GM12878 (cell line): Measurements from ENCODE around the gene JAKMIP1. TPM values are rescaled to one million over a fixed set of nuclear protein-coding genes. Genes with fewer than 3 reads are reported as not detected.
"Not testable (repeated sequence)": the region's sequence is repeated elsewhere in the genome, so short reads cannot be mapped to it uniquely, and the experiment has no call there.

Experiments used
- ATAC-seq: fragments of 200-7000 bp; cut with Tn5 transposase; 3 replicates; pipeline ENCODE4 v1.9.1; 2020; ENCODE audit warnings: mild to moderate bottlenecking, moderate library complexity
- BruUV-seq: library from RNA; stranded (reverse); fragments of 400-500 nt; replicated peaks from 2 replicates; lab custom pipeline; 2021; lab: Mats Ljungman, UMichigan
- CTCF ChIA-PET: fragments of 300-600 bp; sonication (Branson Sonifier 250); formaldehyde crosslinking; extraction: SDS; loops from one replicate; lab custom pipeline; 2021; ENCODE audit warnings: inconsistent platforms; lab: Yijun Ruan, JAX
- POLR2A ChIA-PET: fragments of 350-600 bp; formaldehyde crosslinking; extraction: SDS; loops from one replicate; lab custom pipeline; 2021; ENCODE audit warnings: inconsistent platforms; lab: Charles Lee
- RAD21 ChIA-PET: fragments of 300-600 bp; sonication (Branson Sonifier 250); formaldehyde crosslinking; loops from one replicate; lab custom pipeline; 2023; ENCODE audit warnings: antibody characterized with exemption; ENCODE audit not compliant: unreplicated experiment; lab: Charles Lee
- SMC1A ChIA-PET: fragments of 300-600 bp; sonication (Branson Sonifier 250); formaldehyde crosslinking; loops from one replicate; lab custom pipeline; 2023; ENCODE audit not compliant: unreplicated experiment, uncharacterized antibody; lab: Charles Lee
- DNase-seq: peaks from one replicate; pipeline ENCODE4 v3.0.0-alpha.2; 2011; ENCODE audit warnings: low read depth, low spot score
- FAIRE-seq: peaks from 3 replicates; lab custom pipeline; 2011; peaks lifted over from hg19 to GRCh38; lab: Jason Lieb, UNC
- H2AFZ ChIP-seq: 2 replicates; pipeline ENCODE4 v1.6.0; 2011; ENCODE audit warnings: low read depth, low read length, control low read depth; ENCODE audit not compliant: control insufficient read depth
- H3K27ac ChIP-seq: 2 replicates; pipeline ENCODE4 v1.5.1; 2011; ENCODE audit warnings: control low read depth; ENCODE audit not compliant: control insufficient read depth, insufficient read depth
- H3K27me3 ChIP-seq, 2 experiments: replicated peaks in 1 of 2; 2 replicates each; pipeline versions ENCODE4 v1.6.0 to v1.6.1; 2011; ENCODE audit warnings: low read length in 1 of 2; ENCODE audit not compliant: control insufficient read depth in 2 of 2, insufficient read depth in 2 of 2
- H3K36me3 ChIP-seq, 2 experiments: 2 replicates each; pipeline ENCODE4 v1.5.1; 2011; ENCODE audit warnings: low read length in 1 of 2; ENCODE audit not compliant: control insufficient read depth in 2 of 2, insufficient read depth in 2 of 2
- H3K4me1 ChIP-seq: 2 replicates; pipeline ENCODE4 v1.6.1; 2011; ENCODE audit warnings: mild to moderate bottlenecking, low read length, moderate library complexity, mixed read lengths; ENCODE audit not compliant: control insufficient read depth, insufficient read depth
- H3K4me2 ChIP-seq: 2 replicates; pipeline ENCODE4 v1.6.0; 2011; ENCODE audit warnings: control low read depth; ENCODE audit not compliant: control insufficient read depth, insufficient read depth
- H3K4me3 ChIP-seq: fragments of 200-600 bp; sonication (generic); 2 replicates; pipeline ENCODE4 v1.5.1; 2016
- H3K79me2 ChIP-seq: 2 replicates; pipeline ENCODE4 v1.6.0; 2011; ENCODE audit warnings: low read length; ENCODE audit not compliant: control insufficient read depth, insufficient read depth
- H3K9ac ChIP-seq: 2 replicates; pipeline ENCODE4 v1.8.0; 2011; ENCODE audit warnings: low read length, control low read depth, mixed read lengths; ENCODE audit not compliant: control insufficient read depth, insufficient read depth
- H3K9me3 ChIP-seq: replicated peaks from 3 replicates; pipeline ENCODE4 v1.5.1; 2011; ENCODE audit warnings: mild to moderate bottlenecking, low read length; ENCODE audit not compliant: control insufficient read depth, insufficient read depth
- H4K20me1 ChIP-seq: 2 replicates; pipeline ENCODE4 v1.6.0; 2011; ENCODE audit not compliant: control insufficient read depth, insufficient read depth
- BCL11A ChIP-seq: IDR thresholded peaks from 2 replicates; pipeline ENCODE4 v1.6.1; 2011; ENCODE audit warnings: low read depth, low read length
- CHD1 ChIP-seq: IDR thresholded peaks from 2 replicates; pipeline ENCODE4 v1.6.1; 2012; ENCODE audit warnings: low read depth, low read length, improper control_type of control experiment
- SPI1 ChIP-seq: IDR thresholded peaks from 2 replicates; pipeline ENCODE4 v1.6.1; 2011; ENCODE audit warnings: low read depth, mild to moderate bottlenecking, low read length, moderate library complexity, borderline replicate concordance; ENCODE audit not compliant: insufficient read depth
- WGBS: methylation state at CpG from one replicate; pipeline ENCODE4 v1.1.6; 2016; ENCODE audit warnings: low lambda C conversion rate; ENCODE audit not compliant: insufficient replicate concordance, insufficient coverage; ENCODE audit errors: missing lambda C conversion rate; 5-methylcytosine and 5-hydroxymethylcytosine counted together
- in situ Hi-C: fragments of 300-500 bp; cut with MboI; formaldehyde crosslinking; loops from 9 replicates; pipeline ENCODE4 v1.14.3; 2018; ENCODE audit warnings: mixed read lengths
- intact Hi-C: fragments of 100-400 bp; cut with micrococcal nuclease; formaldehyde crosslinking; loops from one replicate; pipeline ENCODE4 v1.14.2; 2022; ENCODE audit not compliant: unreplicated experiment
- polyA plus RNA-seq, 11 experiments: library from polyadenylated mRNA; depleted of rRNA in 4 of 11; unstranded in 6 of 11; stranded (reverse) in 5 of 11; fragments of >200 nt; fragmentation: Nextera tagmentation in 4 of 11; fragmentation: Illumina TruSeq in 1 of 11; extraction: Ambion mirVana in 4 of 11; extraction: Trizol in 1 of 11; gene quantifications; 1 replicate in 1 of 11; 2 replicates in 10 of 11; pipeline versions ENCODE4 v1.2.1 to v1.2.3, GENCODE V29; 2011 to 2016; ENCODE audit warnings: inconsistent platforms in 2 of 11, missing spikeins in 2 of 11, low read depth in 1 of 11
- total RNA-seq, 4 experiments: library from RNA; depleted of rRNA in 3 of 4; stranded (reverse); fragments of >200 nt in 3 of 4; fragmentation: Illumina TruSeq in 1 of 4; extraction: Trizol in 1 of 4; gene quantifications; 2 replicates each; pipeline versions ENCODE4 v1.2.1 to v1.2.3, GENCODE V29; 2013 to 2021

Gene JAKMIP1
- total and polyA plus RNA-seq, 10 of the 15 experiments (the other 5 are each of a cell fraction or from before 2014, with no cell fraction given), result 0.52 to 16.7 (median 12.3) TPM

DNA sequence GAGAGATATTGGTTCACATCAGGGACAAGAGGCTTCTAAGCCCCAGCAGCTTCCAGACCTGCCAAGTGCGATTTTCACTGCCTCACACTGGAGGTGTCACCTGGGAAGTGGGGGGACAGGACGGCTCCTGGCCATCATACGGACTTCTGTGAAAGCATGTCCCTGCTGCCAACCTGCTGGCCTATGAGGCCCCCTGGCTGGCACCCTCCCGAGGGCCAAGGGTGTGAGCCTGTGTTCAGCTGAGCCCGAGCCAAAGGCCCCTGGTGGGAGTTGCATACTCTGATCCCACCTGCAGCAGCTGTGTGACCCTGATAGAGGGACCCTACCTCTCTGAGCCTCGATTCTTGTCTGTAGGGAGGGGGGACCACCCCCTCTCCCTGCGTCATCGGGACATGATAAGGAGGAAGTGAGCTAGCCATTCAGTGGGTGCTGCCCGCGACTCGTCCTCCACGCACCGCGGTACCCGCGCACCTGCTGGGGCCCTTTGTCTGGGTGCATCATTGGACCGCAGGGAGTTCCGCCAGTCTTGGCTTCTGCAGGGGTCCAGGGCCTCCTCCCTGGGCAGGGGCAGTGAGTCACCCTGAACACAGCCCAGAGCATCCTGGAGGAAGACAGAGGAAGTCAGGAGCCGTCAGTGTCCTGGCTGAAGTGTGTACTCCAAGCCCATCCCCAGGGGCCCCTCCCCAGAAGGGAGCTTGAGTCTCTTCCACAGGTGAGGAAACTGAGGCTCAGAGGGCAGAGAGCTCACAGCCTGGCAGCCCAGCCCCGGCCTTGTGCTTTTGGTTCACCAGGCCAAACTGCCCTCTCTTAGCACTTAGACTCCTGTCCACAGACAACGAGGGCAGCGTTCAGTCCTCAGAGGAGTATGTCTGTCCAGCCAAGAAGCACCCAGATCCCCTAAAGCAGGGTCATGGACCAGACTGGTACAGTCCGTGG, 206.2 kb downstream of the JAKMIP1 start:
- intact Hi-C loops (no loop called here), in situ Hi-C loops (no loop called here)
- H4K20me1 ChIP-seq, result no peaks in the 10 kb centered on the region
- no peak overlapping the region for H3K9ac ChIP-seq
- ChIA-PET POLR2A (no interaction called here), RAD21 (no interaction called here), CTCF (no interaction called here), SMC1A (interaction anchor here (1.3 kb wide), 1 partner anchor 11 kb away, joined by 4 read pairs; no protein-coding TSS in a partner anchor)
- H3K9me3 ChIP-seq, result no peaks in the 10 kb centered on the region
- ATAC-seq (no peak), DNase-seq (no peak), FAIRE-seq (no peak)
- peaks cover 0 to 2% of the 10 kb centered on the region in 2 experiments; a peak in 2 of 4 replicates for H3K27me3 ChIP-seq
- no peaks in the 10 kb centered on the region for H3K36me3 ChIP-seq
- no peak overlapping the region for H3K4me3 ChIP-seq
- TF ChIP-seq BCL11A (no peak), SPI1 (peak; percentile 17; the same call in 1 of the 2 replicates), CHD1 (no peak)
- H2AFZ ChIP-seq, result no peak overlapping the region
- H3K79me2 ChIP-seq, result no peaks in the 10 kb centered on the region
- no peak overlapping the region for H3K27ac ChIP-seq
- BruUV-seq, result no TSS peak
- no peak overlapping the region for H3K4me2 ChIP-seq
- WGBS, result 43% methylated on average over 23 of the region's 23 CpGs
- peaks cover 11% of the 10 kb centered on the region for H3K4me1 ChIP-seq

- H3K4me2 ChIP-seq, H3K9me3 ChIP-seq, CTCF ChIA-PET, FAIRE-seq, H2AFZ ChIP-seq, ATAC-seq, intact Hi-C loops, RAD21 ChIA-PET, H4K20me1 ChIP-seq, H3K36me3 ChIP-seq, H3K79me2 ChIP-seq, in situ Hi-C loops, H3K9ac ChIP-seq, H3K4me3 ChIP-seq, H3K27ac ChIP-seq, DNase-seq, H3K27me3 ChIP-seq, POLR2A ChIA-PET, BruUV-seq: not testable (repeated sequence)
- H3K4me1 ChIP-seq, result peaks cover 11% of the 10 kb centered on the region
- WGBS, result 32% methylated on average over 9 of the region's 9 CpGs
- SMC1A ChIA-PET, result interaction anchor here (1.3 kb wide), 1 partner anchor 10 kb away, joined by 4 read pairs; no protein-coding TSS in a partner anchor
Observed at GRCh38 chr4:5993346-5993745, 207.0 kb downstream of the JAKMIP1 start.
